Measurements from ENCODE around the gene UBL4B.

The UBL4B gene

GRCh38 chr1:110084227-110085078 is 27.8 kb upstream of the UBL4B start:
- no peak for DNase-seq (ENCODE audit: low read depth in 2 of 2)

GRCh38 chr1:110085671-110086070 is 26.6 kb upstream of the UBL4B start:
- DNase-seq (ENCODE audit: low read depth in 2 of 2), result no peak

DNA sequence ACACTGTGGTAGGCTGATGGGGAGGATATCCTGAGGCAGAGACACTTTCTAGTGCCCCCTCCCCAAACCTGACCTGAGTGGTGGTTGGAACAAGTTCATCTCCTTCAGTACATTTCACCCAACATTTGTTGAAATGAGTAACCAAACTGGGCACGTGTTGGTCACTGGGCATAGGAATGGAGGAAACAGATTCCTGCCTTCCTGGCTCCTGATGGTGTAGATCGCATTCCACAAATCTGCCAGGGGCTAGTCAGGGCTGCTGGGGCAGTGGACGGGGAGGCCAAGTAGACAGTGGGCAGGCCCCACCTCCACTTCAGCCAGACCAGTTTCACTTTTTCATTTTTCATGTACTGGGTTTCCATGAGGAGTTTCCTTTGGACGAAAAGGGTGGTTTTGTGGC is 25.3 kb upstream of the UBL4B start:
- no peak for DNase-seq (ENCODE audit: low read depth in 2 of 2)

DNA sequence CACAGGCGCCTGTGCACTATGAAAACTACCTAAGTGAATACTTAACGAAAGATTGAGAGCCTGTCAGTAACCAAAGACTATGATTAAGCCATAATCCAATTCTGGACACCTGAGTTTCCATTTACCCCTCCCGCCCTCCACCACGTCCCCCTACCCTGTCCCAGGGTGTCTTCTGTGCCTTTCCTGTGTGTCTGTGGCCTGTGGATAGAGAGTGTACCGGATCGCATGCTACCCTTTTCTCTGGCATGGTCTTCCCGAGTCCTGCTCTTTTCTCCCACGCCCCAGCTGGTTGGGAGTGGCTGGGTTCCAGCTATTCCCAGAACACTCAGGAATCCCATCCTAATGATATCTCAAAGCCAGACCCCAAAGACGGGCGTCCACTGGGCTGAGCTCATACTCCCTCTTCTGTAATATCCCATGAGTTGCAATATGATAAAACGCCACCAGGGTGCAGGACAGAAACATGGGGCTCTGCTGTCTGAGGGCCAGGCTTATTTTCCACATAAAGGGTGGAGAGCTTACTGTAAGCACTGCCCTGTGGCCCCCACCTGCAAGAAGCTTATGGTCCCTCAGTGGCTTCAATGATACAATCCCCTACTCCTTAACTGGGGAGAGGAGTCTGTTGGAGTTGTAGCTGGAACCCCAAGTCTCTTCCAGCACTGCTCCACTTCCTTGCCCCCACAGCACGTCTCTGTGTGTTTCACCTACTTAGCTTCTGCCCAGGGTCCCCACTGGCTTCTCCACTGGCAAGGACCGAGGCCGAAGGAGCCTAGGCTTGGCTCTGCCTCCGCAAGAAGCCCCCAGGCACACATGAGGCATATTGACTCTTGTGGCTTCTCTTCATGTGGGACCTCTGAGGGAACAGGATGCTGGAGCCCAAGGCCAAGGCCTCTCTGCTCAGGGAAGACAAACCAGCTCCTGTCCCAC is 24.2 kb upstream of the UBL4B start:
- no peak for DNase-seq (ENCODE audit: low read depth in 2 of 2)

- no peak for DNase-seq (ENCODE audit: low read depth in 2 of 2)
These were observed 23.4 kb upstream of the UBL4B start for GRCh38 chr1:110088739-110089316.

- no peak for DNase-seq (ENCODE audit: low read depth in 2 of 2)
These were observed 22.5 kb upstream of the UBL4B start for GRCh38 chr1:110089561-110090275.

GRCh38 chr1:110091381-110091780 is 20.9 kb upstream of the UBL4B start:
- no peak for DNase-seq (ENCODE audit: low read depth in 2 of 2)

- no peak for DNase-seq (ENCODE audit: low read depth in 2 of 2)
These were observed 20.5 kb upstream of the UBL4B start for GRCh38 chr1:110091791-110092190.

GRCh38 chr1:110092991-110093390 is 19.3 kb upstream of the UBL4B start:
- DNase-seq (ENCODE audit: low read depth in 2 of 2), result no peak

- no peak for DNase-seq (ENCODE audit: low read depth in 2 of 2)
These were observed 17.1 kb upstream of the UBL4B start for GRCh38 chr1:110094931-110095654.

DNA sequence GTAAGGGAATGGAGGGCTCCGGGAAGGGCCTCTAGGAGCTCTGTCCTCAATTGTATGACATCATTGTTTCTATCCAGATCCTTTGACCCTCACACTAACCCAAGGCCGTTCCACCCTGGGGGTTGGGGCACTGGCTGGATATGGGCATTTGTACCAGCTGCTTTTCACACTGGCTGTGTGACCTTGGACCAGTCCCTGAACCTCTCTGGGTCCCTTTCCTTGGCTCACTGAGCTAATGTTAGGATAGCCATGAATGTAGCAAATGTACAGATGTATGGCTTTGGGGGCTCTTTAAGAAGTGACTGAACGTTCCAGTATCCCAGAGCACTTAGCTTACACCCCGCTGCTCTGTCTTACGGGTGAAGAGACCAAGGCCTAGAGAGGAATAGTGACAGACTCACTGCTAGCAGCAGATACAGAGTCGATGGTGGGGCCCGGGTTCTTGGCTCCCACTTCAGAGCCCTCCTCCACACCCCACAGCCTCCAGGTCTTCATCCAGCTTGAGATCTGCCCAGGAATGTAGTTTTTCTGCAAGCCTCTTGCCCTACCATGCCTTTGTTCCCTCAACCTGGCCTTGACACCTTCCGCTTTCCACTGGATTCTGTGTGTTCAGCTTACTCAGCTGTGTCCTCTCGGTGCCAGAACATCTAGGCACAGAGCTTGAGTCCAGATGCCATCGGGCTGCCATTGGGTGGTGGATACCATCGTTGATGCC is 14.6 kb upstream of the UBL4B start:
- DNase-seq (ENCODE audit: low read depth in 2 of 2), result no peak

- DNase-seq (ENCODE audit: low read depth in 2 of 2), result no peak
These were observed 13.8 kb upstream of the UBL4B start for GRCh38 chr1:110098222-110099026.

DNA sequence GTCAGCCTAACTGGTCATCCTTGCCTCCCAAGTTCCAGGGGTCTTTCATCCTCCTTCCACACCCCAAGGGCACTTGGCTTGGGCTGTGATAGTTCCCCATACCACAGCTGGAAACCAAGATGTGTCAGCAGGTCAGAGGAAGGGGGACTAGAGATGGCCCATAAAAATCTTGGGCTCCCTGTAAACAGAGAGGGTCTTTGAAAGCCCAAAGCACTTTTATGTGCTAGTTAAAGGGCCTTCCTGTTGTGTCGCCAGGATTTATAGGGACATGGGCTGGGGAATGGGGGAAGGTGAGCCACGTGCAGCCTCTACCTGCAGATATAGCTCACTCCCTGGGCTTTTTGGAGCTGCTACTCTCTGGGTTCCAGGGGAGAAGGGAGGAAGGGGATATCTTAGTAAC is 11.9 kb upstream of the UBL4B start:
- DNase-seq (ENCODE audit: low read depth in 2 of 2), result no peak

DNA sequence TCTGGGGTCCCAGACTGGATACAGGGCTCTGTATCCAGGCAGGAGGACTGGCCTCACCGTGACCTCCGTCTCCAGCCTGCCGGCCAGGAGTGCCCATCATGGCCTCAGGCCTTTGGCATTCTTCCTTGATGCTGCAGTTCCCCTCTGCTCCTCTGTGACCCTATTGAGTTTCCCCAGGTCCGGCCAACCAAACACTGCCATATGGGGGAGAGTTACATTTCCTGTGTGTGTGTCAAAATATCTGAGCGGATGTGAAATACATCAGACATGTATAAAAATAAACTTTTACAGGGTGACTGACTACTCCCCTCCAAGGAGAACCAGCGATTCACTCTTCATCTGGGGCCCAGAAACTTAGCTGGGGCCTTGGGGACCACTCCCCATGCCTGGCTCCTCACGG is 10.2 kb upstream of the UBL4B start:
- no peak for DNase-seq (ENCODE audit: low read depth in 2 of 2)

GRCh38 chr1:110106013-110106941 is 6.0 kb upstream of the UBL4B start:
- peak; percentile 31 to 33 for DNase-seq (ENCODE audit: low read depth in 2 of 2)

- DNase-seq (ENCODE audit: low read depth in 2 of 2), result no peak
These were observed 4.3 kb upstream of the UBL4B start for GRCh38 chr1:110107867-110108469.

- no peak for DNase-seq (ENCODE audit: low read depth in 2 of 2)
These were observed 1.2 kb upstream of the UBL4B start for GRCh38 chr1:110111081-110111480.

- DNase-seq (ENCODE audit: low read depth in 2 of 2), result no peak
These were observed 413 bp downstream of the UBL4B start for GRCh38 chr1:110112656-110113055.

Measured in stimulated activated CD8-positive, alpha-beta memory T cell treated with anti-CD3 and anti-CD28 coated beads, Interleukin-15, amount 100 ng/mL, for 48 hours (primary cell).